B cell (primary cell): ENCODE results near the gene SH3D19. TPM values are rescaled to one million over a fixed set of nuclear protein-coding genes. Genes with fewer than 3 reads are reported as not detected.

ENCODE experiments used
- ATAC-seq: fragments of 200-7000 bp; cut with Tn5 transposase; one replicate; pipeline ENCODE4 v1.10.0; 2021; ENCODE audit warnings: low read depth, mild to moderate bottlenecking, moderate number of reproducible peaks, moderate library complexity
- CTCF ChIA-PET: fragments of 350-600 bp; sonication (Branson Sonifier 250); formaldehyde crosslinking; loops from one replicate; lab custom pipeline; 2021; ENCODE audit warnings: antibody characterized with exemption, inconsistent platforms; lab: Charles Lee
- POLR2A ChIA-PET: fragments of 350-600 bp; sonication (Branson Sonifier 250); formaldehyde crosslinking; loops from one replicate; lab custom pipeline; 2021; ENCODE audit warnings: antibody characterized with exemption; lab: Charles Lee
- DNase-seq: peaks from one replicate; pipeline ENCODE4 v3.0.0; 2013
- H2AFZ ChIP-seq: 2 replicates; pipeline ENCODE4 v1.6.1; 2012; ENCODE audit warnings: mild to moderate bottlenecking, low read depth, low read length; ENCODE audit not compliant: insufficient read depth, poor library complexity, severe bottlenecking
- H3K27ac ChIP-seq, 2 donors: 1 replicate in 1 of 2; 2 replicates in 1 of 2; pipeline ENCODE4 v1.5.1; 2012 to 2013; ENCODE audit warnings: low read length in 2 of 2, mild to moderate bottlenecking in 2 of 2, moderate library complexity in 1 of 2
- H3K27me3 ChIP-seq, 4 experiments: fragments of 200-600 bp in 1 of 4; sonication (generic) in 1 of 4; replicated peaks in 1 of 4; 1 replicate in 2 of 4; 2 replicates in 2 of 4; pipeline versions ENCODE4 v1.6.1 to v1.7.0; 2013 to 2016; ENCODE audit warnings: low read length in 3 of 4, mild to moderate bottlenecking in 2 of 4, mixed read lengths in 1 of 4, moderate library complexity in 1 of 4; ENCODE audit not compliant: insufficient read depth in 4 of 4, control insufficient read depth in 3 of 4; ENCODE audit errors: control extremely low read depth in 1 of 4
- H3K36me3 ChIP-seq, 2 experiments: replicated peaks in 1 of 2; 1 replicate in 1 of 2; 2 replicates in 1 of 2; pipeline versions ENCODE4 v1.6.1 to v1.7.1; 2013; ENCODE audit warnings: low read length in 1 of 2; ENCODE audit not compliant: insufficient read depth in 2 of 2, control insufficient read depth in 1 of 2; ENCODE audit errors: control extremely low read depth in 1 of 2, extremely low read depth in 1 of 2
- H3K4me1 ChIP-seq, 2 donors: fragments of 200-600 bp in 1 of 2; sonication (generic) in 1 of 2; 1 replicate in 1 of 2; 2 replicates in 1 of 2; pipeline versions ENCODE4 v1.5.1 to v1.6.1; 2013 to 2017; ENCODE audit warnings: low read length in 2 of 2; ENCODE audit not compliant: control insufficient read depth in 2 of 2, insufficient read depth in 2 of 2
- H3K4me2 ChIP-seq: replicated peaks from 2 replicates; pipeline ENCODE3; 2012; ENCODE audit warnings: mild to moderate bottlenecking, low read depth, low read length; ENCODE audit not compliant: poor library complexity, severe bottlenecking
- H3K4me3 ChIP-seq, 5 experiments: fragments of 200-600 bp in 1 of 5; sonication (generic) in 1 of 5; 1 replicate in 3 of 5; 2 replicates in 2 of 5; pipeline versions ENCODE4 v1.5.1 to v1.7.0; 2011 to 2016; ENCODE audit warnings: low read length in 4 of 5, mild to moderate bottlenecking in 4 of 5, low read depth in 2 of 5, control low read depth in 1 of 5, moderate library complexity in 1 of 5; ENCODE audit not compliant: insufficient read depth in 1 of 5; ENCODE audit errors: control extremely low read depth in 1 of 5, extremely low read depth in 1 of 5
- H3K79me2 ChIP-seq: fragments of 200-600 bp; sonication (generic); one replicate; pipeline ENCODE4 v1.6.0; 2016; ENCODE audit warnings: low read length; ENCODE audit not compliant: control insufficient read depth, insufficient read depth
- H3K9ac ChIP-seq: fragments of 200-600 bp; sonication (generic); 2 replicates; pipeline ENCODE4 v1.6.1; 2017; ENCODE audit warnings: mild to moderate bottlenecking, low read length, moderate library complexity
- H3K9me3 ChIP-seq, 3 donors: one replicate each; pipeline versions ENCODE4 v1.6.1 to v1.7.1; 2013; ENCODE audit warnings: low read length in 2 of 3; ENCODE audit not compliant: control insufficient read depth in 2 of 3, insufficient read depth in 1 of 3; ENCODE audit errors: control extremely low read depth in 1 of 3
- H4K20me1 ChIP-seq: 2 replicates; pipeline ENCODE4 v1.6.0; 2012; ENCODE audit warnings: mild to moderate bottlenecking, low read length; ENCODE audit not compliant: insufficient read depth, control insufficient read depth, poor library complexity, severe bottlenecking
- H3K27ac Mint-ChIP-seq: one replicate; pipeline ENCODE4 v1.8.0; 2021; ENCODE audit warnings: mixed read lengths
- H3K27me3 Mint-ChIP-seq: one replicate; pipeline ENCODE4 v1.8.0; 2021; ENCODE audit warnings: mixed read lengths
- H3K4me1 Mint-ChIP-seq: one replicate; pipeline ENCODE4 v1.8.0; 2021; ENCODE audit warnings: mixed read lengths
- H3K4me3 Mint-ChIP-seq: one replicate; pipeline ENCODE4 v1.8.0; 2021; ENCODE audit warnings: mixed read lengths
- H3K9me3 Mint-ChIP-seq: one replicate; pipeline ENCODE4 v1.8.0; 2022; ENCODE audit warnings: mixed read lengths; ENCODE audit not compliant: insufficient read depth
- EZH2 ChIP-seq: IDR thresholded peaks from 2 replicates; pipeline ENCODE4 v1.6.1; 2012; ENCODE audit warnings: borderline replicate concordance, low read depth, mild to moderate bottlenecking, moderate library complexity, low read length; ENCODE audit not compliant: insufficient read depth, poor library complexity, severe bottlenecking
- WGBS: methylation state at CpG from one replicate; pipeline ENCODE4 v1.1.5; 2013; ENCODE audit warnings: missing lambda C conversion rate; ENCODE audit not compliant: insufficient coverage; 5-methylcytosine and 5-hydroxymethylcytosine counted together
- intact Hi-C: fragments of 100-400 bp; cut with micrococcal nuclease; formaldehyde crosslinking; loops from one replicate; pipeline ENCODE4 v1.10.0; 2022
- polyA plus RNA-seq: library from polyadenylated mRNA; depleted of rRNA; stranded (reverse); fragments of >200 nt; gene quantifications from 2 replicates; pipeline ENCODE4 v1.2.3, GENCODE V29; 2012
- total RNA-seq, 2 donors: library from RNA; stranded (reverse); fragments of 120-200 nt in 1 of 2; gene quantifications; 1 replicate in 1 of 2; 2 replicates in 1 of 2; pipeline versions ENCODE4 v1.2.3 to v1.2.4, GENCODE V29; 2013 to 2022
- TF ChIP-seq, protein P1 (sequence below): fragments of 200-600 bp; IDR thresholded peaks from one replicate; pipeline ENCODE4 v1.8.0; 2022; ENCODE audit warnings: antibody characterized with exemption, mild to moderate bottlenecking

Gene SH3D19
- total and polyA plus RNA-seq, 2 donors (not counting 1 experiment from before 2014, with no cell fraction given): 0.01 TPM; not detected in 1

DNA sequence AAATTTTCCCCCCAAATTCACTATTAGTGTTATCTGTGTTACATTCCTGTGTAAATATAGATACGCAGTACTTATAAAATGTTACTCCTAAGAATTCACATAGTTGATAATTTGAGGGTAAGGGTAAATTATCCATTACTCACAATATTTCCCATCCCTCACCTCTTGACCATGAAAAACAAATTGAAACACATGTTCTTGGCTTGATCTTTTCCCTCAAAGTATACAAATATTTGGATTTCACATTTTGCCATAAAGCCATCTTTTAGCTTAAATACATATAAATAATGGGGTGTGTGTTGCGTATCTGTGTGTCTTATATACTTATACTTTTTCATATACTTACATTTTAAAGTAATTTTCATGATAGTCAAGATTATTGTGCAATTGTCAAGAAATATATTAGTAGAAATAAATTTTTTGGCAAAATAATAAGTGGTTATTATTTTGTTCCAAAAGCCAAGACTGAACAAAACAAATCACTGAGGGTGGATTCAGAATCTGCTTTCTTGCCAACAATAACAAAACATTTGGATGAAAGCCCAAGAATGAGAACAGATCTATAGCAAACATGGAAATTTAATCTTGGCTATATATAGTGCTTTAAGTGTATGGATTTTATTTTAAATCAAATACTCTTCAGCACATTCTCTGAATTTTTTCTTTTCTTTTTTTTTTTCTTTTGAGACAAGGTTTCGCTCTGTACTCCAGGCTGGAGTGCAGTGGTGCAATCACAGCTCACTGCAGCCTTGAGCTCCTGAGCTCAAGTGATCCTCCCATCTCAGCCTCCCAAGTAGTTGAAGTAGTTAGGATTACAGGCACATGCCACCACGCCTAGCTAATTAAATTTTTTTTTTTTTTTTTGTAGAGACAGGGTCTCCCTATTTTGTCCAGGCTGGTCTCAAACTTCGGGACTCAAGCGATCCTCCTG lies 97.0 kb downstream of the SH3D19 start:
- no peak for ATAC-seq

DNA sequence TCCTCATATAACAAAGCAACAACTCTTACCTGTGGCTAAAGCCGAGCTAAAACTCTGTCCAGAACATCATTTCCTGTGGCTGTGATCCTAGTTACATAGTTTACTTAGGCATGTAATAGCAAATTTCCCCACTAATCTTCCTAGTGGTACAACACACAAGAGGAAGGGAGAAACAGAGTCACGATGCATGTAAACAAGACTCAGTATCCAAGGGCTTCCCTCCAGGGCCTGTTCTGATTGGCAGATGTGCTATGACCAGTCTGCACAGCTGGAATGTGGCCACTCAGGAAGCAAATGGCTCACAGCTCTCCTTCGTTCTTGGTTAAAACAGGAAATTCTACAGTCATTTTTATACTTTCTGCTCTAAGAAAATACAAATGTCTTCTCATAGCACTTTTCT lies 97.7 kb downstream of the SH3D19 start:
- Mint-ChIP-seq H3K4me1 (no peaks in the 10 kb centered on the region), H3K27me3 (peaks cover 10% of the 10 kb centered on the region), H3K27ac (no peak overlapping the region), H3K9me3 (peaks cover 3% of the 10 kb centered on the region), H3K4me3 (no peak overlapping the region)
- TF ChIP-seq, protein P1, sequence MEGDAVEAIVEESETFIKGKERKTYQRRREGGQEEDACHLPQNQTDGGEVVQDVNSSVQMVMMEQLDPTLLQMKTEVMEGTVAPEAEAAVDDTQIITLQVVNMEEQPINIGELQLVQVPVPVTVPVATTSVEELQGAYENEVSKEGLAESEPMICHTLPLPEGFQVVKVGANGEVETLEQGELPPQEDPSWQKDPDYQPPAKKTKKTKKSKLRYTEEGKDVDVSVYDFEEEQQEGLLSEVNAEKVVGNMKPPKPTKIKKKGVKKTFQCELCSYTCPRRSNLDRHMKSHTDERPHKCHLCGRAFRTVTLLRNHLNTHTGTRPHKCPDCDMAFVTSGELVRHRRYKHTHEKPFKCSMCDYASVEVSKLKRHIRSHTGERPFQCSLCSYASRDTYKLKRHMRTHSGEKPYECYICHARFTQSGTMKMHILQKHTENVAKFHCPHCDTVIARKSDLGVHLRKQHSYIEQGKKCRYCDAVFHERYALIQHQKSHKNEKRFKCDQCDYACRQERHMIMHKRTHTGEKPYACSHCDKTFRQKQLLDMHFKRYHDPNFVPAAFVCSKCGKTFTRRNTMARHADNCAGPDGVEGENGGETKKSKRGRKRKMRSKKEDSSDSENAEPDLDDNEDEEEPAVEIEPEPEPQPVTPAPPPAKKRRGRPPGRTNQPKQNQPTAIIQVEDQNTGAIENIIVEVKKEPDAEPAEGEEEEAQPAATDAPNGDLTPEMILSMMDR: no peak
- TF ChIP-seq EZH2: no peak
- no peak overlapping the region for H2AFZ ChIP-seq
- no peak for DNase-seq
- WGBS: 43% methylated on average over 1 of the region's 3 CpGs
- H3K79me2 ChIP-seq: no peaks in the 10 kb centered on the region
- no peaks in the 10 kb centered on the region for H3K4me1 ChIP-seq
- no peak overlapping the region for H3K4me3 ChIP-seq
- H3K9me3 ChIP-seq: no peaks in the 10 kb centered on the region
- H3K36me3 ChIP-seq: no peaks in the 10 kb centered on the region
- H4K20me1 ChIP-seq: no peaks in the 10 kb centered on the region
- H3K4me2 ChIP-seq: no peak overlapping the region
- no peak overlapping the region for H3K27ac ChIP-seq
- intact Hi-C loops: no loop called here
- ATAC-seq: no peak
- POLR2A ChIA-PET: no interaction called here
- no peak overlapping the region for H3K9ac ChIP-seq
- CTCF ChIA-PET: no interaction called here
- H3K27me3 ChIP-seq: peaks cover 0 to 6% (median 2%) of the 10 kb centered on the region in 4 experiments

More for the DNA sequence above, 97.0 kb downstream of the SH3D19 start:
- Histone ChIP-seq H3K4me3 (no peak overlapping the region), H3K27ac (no peak overlapping the region), H3K27me3 (peaks cover 0 to 6% (median 2%) of the 10 kb centered on the region in 4 experiments), H3K79me2 (no peaks in the 10 kb centered on the region), H3K36me3 (no peaks in the 10 kb centered on the region), H3K9ac (no peak overlapping the region), H4K20me1 (no peaks in the 10 kb centered on the region), H3K4me1 (no peaks in the 10 kb centered on the region), H3K4me2 (no peak overlapping the region), H2AFZ (no peak overlapping the region), H3K9me3 (no peaks in the 10 kb centered on the region)
- ChIA-PET POLR2A (no interaction called here), CTCF (no interaction called here)
- no peaks in the 10 kb centered on the region for H3K4me1 Mint-ChIP-seq
- no peak overlapping the region for H3K27ac Mint-ChIP-seq
- no peak for TF ChIP-seq EZH2
- TF ChIP-seq, protein P1: no peak
- DNase-seq: no peak
- H3K27me3 Mint-ChIP-seq: peaks cover 10% of the 10 kb centered on the region
- 100% methylated on average over 1 of the region's 6 CpGs for WGBS
- intact Hi-C loops: no loop called here
- no peak overlapping the region for H3K4me3 Mint-ChIP-seq
- H3K9me3 Mint-ChIP-seq: peaks cover 3% of the 10 kb centered on the region
